AG20443 (cell line): ENCODE data around the gene SNRNP200.
"Not testable (repeated sequence)": the region's sequence is repeated elsewhere in the genome, so short reads cannot be mapped to it uniquely, and the experiment has no call there.

Source experiments
- DNase-seq: peaks from one replicate; pipeline ENCODE4 v3.0.0; 2012; ENCODE audit warnings: low spot score, mixed read lengths

SNRNP200 gene

DNA sequence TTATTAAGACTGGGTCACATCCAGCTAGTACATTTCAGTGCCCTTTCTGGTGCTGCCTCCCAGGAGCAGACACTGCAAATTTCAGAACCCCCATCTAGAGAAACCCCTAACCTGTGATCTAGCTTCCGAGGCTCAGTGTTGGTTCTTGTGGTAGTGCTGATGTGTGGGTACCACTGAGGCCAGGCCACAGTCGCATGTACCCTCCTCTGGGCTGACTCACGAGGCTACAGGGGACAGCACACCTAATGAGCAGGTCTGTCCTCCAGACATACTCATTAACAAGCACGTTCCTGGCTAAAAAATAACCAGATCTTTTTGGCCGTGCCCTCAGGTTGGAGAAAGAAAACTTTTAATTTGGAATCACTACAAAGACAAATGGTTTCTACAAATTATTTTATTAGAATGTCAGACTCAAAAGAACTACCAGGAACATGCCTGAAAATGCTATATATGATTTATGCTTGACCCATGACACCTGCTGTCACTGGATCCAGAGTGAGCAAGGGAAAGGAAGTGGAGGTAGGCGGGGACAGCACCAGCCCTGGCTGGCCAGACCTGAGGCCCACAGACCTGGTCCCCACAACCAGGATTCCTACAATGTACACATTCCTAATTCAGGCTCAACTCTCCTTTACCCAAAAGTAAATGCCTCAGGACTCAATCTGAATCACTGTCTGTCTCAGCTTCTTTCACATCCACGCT lies 30.8 kb downstream of the SNRNP200 start:
- no peak for DNase-seq

DNA sequence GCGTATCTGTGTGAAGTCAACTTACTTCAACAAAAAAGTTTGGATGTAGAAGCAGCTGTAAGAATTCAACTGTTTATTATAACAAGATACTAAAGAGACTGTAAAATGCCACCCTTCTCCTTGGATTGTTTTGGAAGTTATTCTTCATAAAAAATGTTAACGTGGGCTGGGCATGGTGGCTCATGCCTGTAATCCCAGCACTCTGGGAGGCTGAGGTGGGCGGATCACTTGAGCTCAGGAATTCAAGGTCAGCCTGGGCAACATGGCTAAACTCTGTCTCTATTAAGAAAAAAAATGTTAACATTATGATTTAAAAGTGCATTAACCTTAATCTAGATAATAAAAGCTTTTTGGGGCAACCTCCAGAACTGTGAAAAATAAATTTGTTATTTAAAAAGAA lies 31.6 kb downstream of the SNRNP200 start:
- no peak for DNase-seq

DNA sequence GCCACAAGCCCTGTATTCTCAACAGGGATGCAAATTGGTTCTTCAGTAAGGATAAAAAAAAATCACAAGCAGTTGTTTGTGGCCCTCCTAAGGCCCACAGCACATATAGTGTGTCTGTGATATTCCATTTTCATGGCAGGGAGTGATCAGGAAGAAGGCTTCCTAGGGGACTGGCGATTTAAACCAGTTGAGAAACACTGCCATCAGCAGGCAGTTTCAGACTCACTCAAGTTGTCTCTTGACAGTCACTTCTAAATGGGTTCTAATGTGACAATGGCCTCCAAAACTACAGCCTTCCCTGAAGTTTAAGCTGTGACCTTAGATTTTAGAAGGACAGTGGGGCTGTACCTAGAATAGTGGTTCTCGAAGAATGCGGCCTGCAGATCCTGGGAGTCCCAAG lies 33.4 kb downstream of the SNRNP200 start:
- DNase-seq: no peak

DNA sequence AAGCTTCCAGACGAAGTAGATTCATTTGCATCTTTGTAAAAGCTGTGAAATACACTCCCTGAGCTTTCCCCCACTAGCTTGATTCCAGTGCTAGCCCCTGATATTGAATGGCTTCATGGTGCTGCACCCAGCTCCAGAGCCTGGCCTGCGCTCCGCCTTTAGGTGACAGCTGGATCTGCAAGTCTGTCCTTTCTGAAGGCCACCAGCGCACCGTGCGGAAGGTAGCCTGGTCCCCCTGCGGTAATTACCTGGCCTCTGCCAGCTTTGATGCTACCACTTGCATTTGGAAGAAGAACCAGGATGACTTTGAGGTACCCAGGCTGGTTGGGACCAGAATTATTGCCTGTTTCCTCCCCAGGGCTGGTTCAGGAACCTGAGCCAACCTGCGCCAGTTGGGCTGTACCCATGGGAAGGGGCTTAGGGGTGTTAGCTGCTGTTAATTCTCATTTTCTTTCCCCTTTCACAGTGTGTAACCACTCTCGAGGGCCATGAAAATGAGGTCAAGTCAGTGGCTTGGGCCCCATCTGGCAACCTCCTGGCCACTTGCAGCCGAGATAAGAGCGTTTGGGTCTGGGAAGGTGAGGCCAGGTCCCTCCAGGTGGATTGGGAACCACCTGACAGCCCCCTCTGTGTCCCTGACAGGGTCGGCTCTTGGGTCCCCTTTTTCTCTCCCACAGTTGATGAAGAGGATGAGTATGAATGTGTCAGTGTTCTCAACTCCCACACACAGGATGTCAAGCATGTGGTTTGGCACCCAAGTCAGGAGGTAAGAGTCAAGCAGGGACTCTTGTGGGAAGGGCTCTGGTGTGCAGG lies 38.0 kb downstream of the SNRNP200 start:
- peak; percentile 30 for DNase-seq

DNA sequence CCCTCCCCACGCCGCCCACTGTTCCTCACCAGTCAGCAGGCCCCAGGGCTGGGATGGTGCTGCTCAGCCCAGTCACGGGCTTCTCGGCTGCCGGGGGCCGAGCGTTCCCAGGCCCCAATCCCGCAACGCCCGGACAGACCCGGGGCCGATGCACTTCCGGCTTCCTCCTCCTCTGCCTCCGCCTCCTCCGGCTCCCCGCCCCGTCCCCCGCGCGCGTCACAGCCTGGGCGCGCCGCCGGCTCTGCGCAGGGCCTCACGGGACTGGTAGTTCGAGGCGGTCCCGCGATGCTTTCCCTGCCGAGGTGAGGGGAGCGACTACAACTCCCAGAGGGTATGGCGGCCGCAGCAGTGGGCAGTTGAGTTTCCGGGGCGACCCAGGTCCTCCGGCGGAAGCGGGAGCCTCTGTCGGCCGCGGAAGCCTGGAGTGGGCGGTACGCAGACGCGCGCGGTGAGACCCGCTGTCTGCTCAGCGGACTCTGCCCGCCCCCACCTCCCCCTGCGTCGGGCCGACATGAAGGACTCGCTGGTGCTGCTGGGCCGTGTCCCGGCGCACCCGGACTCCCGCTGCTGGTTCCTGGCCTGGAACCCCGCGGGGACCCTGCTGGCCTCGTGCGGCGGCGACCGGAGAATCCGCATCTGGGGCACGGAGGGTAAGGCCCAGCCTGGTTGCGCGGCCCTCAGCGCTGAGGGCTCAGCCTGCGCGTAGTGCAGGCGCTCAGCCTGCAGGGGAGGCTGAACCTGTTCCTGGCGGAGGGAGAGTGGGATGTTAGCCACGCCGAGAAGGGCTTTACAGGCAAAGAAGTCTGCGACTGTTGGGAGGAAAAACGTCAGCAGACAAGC lies 39.3 kb downstream of the SNRNP200 start, which contains the start of the genes CIAO1 and TMEM127:
TSS of gene CIAO1 (plus strand) at position 386 of the 840 bp plus-strand sequence. CDS start at position 512, 126 bp downstream.
TSS of gene TMEM127 (minus strand) at position 158 of the 840 bp plus-strand sequence. CDS start 616 bp downstream, outside the sequence.
- peak; percentile 99 for DNase-seq

DNA sequence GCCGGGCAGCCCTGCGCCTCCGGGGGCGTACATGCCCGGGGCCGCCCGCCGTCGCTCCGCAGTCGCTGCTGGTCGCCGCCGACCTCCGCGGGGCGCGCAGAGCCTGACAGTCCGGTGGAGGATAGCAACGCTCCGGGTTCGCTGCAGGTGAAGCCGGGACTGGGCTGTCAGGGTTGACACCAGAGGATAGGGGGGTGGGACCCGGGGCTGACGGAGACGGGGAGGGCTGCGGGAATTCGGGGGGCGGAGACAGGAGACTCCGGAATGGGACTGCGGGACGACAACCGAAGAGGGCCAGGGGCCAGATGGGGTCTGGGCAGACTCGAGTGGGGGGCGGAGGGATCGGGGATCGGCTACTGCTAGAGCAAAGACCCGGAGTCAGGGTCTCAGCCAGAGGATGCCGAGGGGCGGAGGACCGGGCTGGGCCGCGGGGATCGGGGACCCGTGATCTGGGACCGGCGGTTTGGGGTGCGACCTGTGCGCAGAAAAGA lies 40.0 kb downstream of the SNRNP200 start:
- DNase-seq: peak; percentile 64

DNA sequence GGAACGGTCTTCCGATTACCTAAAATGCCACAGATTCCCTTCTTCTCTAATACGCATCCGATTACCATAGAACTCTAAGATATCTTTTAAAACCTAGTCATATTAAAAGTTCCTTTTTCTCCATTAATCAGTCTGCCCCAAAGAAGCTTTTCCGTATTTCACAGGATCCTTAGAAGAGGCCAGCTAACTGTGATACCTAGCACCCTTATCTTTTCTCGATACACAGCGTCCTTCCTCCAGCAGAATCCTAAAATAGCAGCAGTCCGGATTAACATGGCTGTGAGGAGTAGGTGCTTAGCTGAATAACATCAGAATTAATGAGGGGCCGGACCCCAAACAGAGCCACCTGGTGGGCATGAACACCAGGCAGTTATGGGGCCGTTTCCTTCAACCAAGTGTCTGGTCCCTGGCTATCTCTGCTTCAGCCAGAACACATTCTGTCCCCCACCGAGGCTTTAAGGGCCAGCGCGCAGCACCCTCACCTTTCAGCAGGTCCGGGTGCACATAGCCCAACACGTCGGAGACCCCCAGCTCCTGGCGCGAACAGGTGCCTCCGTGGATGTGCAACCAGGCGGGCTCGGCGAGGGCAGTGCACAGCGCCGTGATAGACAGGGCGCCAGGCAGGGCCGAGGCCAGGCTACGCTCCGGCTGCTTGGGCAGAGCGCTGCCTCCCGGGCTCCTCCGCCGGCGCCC lies 40.5 kb downstream of the SNRNP200 start:
- peak; percentile 26 for DNase-seq

DNA sequence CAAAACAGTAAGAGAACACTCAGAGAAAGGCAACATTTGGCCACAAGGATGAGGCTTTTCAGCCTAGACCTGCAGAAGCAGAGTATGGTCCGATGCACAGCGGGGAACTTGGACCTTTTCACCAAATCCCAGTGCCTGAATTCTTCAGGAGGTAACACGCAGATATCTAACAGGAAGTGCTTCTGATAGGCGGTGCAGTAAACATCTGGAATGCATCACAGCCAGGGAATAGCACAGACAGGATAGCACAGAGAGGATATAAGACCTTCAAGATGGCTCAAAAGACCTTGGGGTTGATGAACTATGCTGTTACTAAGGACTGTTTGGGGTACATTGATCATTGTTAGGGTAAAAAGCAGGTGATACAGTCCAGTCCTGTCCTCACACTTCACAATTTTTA lies 41.3 kb downstream of the SNRNP200 start:
- no peak for DNase-seq

DNA sequence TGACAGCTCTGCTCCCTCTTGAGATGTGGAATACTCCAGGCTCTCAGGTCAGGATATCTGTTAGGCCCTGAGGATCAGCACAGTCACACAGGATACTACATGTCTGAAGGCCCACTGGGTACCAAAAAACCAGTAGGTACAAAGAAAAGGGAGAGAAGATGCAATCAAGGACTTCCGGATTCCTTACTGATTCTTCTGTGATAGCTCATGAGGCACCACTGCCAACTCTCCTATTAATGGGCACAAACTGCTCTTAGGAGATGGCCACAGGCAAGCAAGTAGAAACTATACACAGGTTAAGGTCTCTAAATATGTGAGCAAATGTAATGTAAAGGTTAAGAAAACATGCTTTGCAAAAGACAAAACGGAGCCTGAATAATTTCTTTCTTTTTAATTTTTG lies 43.0 kb downstream of the SNRNP200 start:
- DNase-seq: peak; percentile 26

DNA sequence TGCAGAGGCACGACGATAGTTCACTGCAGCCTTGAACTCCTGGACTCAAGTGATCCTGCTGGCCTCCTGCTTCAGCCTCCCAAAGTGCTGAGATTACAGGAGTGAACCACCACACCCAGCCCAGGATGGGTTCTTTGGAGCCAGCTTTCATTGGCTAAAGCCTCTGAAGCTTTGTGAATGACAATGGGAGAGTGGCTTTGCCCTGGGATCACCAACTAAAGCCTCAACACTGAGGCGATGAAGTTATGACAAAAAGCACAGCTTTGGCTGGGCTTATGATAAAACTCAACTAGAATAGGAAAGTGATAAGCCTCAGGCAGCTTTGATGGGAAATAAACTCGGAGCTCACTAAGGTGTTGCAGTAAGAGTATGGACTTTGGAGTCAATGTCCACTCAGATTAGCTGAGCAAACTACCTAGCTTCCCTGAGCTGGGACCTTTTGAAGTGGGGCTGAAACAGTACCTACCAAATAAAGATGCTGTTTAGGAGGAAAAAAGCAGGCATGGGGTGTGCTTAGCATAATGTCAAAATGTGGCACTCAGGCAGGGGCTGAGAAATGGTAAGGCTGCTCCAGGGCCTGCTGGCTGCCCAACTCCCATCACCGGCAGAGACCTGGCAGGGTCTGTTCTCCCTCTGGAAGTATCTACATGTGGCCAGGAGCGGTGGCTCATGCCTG lies 43.9 kb downstream of the SNRNP200 start:
- no peak for DNase-seq

DNA sequence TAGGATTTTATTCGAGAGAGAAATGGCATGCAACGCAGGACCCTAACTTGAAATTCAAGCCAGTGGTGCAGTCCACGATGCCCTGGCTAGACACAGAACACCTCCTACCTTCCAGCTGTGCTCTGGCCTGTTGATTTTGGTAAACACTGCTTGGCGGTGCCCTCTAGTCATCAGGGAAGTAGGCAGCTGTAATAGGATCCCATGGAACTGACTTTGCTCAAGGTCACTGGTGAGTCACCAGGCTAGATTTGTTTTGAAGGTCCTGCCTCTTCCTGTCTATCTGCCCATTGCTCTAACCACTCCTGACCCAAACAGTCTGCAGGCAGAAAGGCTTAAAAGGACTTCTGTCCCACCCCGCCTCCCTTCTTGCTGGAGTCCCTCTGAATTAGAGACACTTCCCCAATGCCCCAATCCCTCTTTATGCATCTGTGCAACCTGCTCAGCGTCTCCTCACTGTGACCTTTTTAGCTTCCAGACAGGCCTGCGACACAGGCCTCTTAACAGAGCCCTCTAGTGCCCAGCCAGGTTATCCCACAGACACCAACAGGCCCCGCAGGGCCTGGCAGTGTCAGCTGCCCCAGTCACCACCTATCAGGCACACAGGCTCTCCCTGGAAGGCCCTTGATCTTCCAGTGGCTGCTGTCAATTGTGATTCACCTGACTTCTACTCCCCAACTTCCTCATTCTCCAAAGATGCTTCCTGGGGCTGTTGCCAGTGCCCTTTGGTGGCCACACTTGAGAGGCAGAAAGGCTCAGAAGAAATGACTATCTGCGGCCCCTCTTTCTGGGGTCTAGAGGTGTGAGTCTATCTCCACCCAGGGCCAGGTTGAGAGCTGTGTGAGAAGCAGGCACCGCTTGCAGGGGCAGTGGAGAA lies 44.7 kb downstream of the SNRNP200 start:
- DNase-seq: peak; percentile 90

DNA sequence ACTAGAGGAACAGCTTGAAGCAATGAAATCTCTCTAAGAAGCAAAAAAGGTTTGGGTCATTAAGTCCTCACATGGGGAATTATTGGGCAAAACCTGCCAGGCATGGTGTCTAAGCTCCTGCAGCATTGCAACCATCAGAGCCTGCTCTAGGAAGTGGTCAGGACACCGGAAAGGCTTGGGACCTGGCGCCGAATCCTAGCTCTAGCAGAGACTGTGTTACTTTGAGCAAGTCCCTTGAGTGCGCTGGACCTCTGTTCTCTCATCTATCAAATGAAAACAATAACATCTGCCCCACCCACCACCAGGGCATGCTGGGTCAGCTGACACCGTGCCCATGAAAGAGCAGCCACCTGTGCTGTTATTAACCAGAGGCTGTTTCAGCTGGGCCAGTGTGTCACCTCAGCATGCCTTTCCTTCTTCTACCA lies 45.8 kb downstream of the SNRNP200 start:
- DNase-seq: no peak

DNA sequence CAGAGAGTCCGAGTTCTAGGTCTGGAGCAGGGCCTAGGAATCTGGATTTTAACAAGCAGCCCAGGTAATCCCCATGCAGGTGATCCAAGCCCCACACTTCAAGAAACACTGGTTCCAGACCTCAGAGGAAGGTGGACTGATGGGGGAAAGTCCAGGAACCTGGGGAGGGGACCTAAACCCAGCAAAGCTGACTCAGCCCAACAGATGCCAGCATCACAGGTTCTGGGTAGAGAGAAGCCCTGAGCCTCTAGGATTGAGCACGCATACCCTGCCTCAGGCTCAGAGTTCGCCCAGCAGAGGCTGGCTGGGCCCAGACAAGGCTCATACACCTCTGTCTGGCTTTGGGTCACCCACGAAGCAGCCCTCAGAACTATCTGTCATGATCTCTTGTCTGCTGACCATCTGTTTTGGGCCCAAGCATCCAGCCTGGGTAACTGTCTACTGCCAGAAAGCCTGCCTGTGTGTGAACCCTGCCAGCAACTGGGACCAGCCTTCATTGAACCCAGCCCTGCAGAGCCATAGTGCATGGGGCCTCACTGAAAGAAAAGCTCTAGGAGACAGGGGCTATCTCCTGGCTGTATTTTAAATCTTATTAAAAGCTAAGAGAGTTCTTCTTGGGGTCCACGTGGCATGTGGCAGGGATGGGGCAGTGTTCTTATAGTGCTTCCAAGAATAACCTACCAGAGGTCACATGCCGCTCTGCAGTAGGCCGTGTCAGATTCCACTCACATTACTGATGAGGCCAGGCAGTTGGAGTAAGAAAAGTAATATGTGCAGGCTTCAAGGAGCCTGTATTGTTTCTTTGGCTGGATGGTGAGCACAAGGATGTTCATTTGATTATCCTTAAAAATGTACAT lies 47.0 kb downstream of the SNRNP200 start:
- DNase-seq: no peak

DNA sequence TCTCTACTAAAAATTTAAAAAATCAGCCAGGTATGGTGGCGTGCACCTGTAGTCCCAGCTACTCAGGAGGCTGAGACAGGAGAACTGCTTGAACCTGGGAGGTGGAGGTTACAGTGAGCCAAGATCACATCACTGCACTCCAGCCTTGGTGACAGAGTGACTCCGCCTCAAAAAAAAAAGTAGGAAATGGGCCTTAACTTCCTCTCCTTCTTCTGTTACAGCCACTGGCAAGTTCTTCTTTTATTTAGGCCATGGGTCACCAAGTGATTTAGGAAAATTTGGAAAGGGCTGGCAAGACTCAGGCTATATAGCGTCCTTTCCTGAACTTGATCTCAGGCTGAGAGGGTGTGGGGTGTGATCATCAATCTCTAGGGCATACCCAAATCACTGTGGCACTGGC lies 47.6 kb downstream of the SNRNP200 start:
- not testable (repeated sequence) for DNase-seq

DNA sequence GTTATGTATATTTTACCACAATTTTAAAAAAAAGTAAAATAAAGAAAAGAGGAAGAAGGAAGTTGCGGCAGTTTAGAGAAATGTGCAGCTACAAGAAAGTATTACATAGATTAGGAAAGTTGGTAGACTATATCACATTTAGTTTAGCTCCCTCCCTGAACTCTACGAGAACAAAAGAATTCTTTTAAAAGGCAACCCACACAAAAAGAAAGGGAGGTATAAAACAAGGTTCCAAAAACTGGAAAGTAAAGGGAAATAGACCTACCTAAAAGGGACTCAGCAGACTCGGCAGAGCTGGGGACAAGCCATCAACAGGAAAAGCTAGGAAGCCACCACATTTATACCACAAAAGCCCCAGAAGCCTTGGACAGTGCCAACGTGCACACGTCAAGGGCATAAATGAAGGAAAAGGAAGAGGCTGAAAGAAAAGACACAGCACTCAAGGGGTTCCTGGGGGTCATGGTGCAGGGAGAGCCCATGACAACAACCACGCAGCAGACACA lies 48.7 kb downstream of the SNRNP200 start:
- no peak for DNase-seq

DNA sequence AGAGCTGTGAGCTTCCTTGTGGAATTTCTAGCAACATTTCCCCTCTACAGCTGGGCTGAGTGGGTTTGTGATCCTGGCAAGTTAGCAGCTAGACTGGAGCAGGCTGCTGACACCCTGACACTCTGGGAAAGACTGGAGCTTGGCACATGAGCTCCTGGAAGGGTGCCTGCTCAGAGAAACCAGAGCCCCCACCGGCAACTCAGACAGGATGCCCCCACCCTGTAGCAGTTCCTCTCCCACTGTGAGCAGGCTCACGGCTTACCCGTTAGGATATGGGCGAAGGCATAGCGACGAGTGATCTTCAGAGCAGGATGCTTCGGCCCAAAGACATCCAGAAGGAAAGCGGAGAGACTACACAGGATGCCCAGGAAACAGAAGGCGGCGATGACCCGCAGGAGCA lies 50.8 kb downstream of the SNRNP200 start:
- DNase-seq: no peak

DNA sequence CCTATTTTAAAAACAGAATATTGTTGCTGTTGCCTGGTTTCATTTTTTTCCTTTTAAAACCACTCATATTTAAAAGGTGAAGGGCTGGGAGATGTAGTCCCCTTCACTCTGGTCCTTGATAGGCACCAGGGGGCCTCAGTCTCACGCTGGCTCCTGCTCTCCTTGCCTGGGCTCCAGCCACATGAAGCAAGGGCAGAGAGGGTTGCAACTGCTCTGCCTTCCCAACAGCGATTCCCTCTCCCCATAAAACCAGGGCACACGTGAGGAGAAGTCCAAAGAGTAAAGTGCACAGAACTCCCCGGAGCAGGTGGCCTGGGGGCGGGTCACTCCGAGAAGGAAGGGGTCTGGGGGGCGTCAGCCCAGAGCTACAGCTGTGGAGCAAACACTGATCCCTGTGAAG lies 52.3 kb downstream of the SNRNP200 start:
- no peak for DNase-seq

DNA sequence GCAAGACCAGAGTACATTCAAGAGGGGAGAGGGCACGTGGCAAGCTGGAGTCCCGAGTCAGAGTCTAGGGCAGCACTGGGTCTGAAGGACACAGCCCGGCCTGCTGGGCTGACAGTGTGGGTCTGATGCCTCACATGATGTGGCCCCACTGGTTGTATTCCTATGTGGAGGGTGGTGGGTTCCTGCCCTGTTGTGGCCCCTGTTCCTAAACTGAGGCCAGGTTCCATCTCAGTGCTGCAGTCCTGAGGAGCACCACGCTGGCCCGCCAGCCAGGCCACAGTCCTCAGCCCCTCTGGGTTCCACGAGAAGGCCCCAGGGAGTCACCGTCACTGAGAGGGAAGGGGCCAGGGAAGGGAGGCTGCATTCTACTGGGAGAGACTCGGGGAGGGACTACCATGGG lies 52.8 kb downstream of the SNRNP200 start:
- DNase-seq: no peak
